Ecto neural progenitor cell (in vitro differentiated cells): Measurements from ENCODE around the gene PRKCB.
"Not testable (repeated sequence)": the region's sequence is repeated elsewhere in the genome, so short reads cannot be mapped to it uniquely, and the experiment has no call there.

Experiments used
- DNase-seq: peaks from one replicate; pipeline ENCODE4 v3.0.0-alpha.2; 2018; ENCODE audit warnings: low spot score

Gene PRKCB

DNA sequence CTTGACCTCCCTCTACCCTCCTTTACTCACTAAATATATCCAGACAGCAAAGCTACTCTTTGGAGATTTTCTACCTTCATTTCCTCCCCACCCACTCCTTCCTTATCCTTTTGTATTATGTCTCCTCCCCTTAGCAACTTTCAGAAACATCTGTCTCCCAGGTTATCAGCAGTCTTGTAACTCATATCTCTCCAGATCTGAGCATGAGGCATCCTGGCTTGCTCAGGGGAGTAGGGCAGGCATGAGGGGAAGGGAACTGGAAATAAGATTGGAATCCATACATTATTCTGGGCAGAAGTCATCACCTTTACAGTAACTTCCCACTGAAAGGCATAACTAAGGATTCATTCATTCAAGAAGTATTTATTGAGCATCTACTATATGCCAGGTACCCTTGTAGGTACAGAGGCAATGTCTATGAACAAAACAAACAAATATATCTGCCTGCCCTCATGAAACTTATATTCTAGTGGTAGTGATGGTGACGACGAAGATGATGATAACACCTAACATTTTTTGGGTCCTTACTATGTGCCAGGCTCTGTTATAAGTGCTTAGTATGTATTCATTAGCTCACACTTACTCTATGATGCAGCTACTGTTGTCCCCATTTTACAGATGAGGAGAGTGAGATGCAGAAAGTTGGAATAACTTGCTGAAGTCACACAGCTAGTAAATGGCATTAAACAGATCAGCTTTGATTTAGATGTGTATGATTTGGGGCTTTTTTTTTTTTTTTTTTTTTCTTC, 296.4 kb downstream of the PRKCB start:
- no peak for DNase-seq

DNA sequence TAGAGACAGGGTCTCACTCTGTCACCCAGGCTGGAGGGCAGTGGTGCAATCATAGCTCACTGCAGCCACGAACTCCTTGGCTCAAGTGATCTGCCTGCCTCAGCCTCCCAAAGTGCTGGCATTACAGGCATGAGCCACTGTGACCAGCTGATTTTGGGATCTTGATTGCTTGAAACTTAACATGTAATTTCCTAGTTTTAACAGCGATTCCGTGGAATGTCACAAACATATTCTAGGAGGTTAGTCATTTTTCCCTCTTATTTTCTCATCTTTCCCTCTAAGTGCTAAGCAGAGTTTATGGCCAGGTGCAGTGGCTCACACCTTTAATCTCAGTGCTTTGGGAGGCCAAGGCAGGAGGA, 297.0 kb downstream of the PRKCB start:
- DNase-seq, result no peak

DNA sequence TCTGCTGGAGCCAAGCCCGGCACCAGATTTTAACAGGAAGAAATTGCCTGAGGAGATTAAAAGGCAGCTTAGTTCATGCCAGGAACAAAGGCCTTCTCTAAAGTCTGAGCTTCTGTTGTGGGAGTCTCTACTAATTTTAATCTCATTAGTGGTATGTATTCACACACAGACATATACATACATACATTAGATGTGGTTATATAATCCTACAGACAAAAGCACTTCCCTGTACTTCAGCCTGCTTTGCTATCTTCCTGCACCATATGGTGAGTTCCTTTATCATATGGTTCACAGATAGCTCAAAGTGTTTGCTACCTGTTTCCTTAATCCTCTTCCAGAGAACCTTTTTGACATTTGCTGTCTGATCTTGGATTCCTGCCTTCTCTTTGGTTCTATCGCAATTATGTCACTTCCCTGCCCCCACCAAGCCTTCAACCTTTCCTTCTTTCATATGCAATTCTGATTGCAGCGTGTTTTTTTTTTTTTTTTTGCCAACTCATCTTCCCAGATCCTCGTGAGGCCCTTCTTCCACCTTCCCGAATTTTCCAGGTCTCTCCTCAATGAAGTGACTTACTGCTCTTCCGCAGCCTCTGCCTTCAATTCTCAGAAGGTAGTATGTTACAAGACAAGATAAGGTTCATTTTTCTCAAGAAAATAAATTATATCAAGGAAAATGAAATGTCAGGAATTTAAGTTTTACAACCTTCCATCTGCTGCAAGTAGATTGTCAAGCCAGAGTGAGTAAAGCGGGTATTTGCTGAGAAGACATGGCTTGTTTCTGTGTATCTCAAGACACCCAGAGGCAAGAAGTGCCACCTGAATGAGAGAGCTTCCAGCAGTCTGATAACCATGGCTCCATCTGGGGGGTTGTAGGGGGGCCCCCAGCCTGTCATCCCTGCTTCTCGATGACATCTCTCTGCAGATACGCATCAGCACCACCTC, 300.1 kb downstream of the PRKCB start:
- no peak for DNase-seq

DNA sequence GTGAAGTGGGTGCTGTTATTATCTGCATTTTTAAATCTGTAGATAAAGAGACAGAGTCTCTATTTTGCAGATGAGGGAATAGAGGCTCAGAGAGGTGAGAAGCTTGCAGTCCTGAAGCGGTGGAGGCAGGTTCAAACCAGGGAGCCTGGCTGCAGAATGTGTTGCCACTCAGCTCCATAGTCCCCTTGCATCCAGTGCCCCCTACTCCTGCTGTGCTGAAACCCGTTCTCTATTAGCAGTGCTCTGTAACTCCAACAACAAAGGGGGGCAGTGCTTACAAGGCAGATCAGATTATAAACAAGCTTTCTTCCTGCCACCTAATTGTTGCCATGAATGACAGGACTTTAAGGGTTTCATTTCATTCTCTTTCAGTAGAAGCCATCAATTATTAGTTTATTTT, 302.2 kb downstream of the PRKCB start:
- DNase-seq, result no peak

GRCh38 chr16:24138575-24138974, 302.8 kb downstream of the PRKCB start:
- DNase-seq, result no peak

DNA sequence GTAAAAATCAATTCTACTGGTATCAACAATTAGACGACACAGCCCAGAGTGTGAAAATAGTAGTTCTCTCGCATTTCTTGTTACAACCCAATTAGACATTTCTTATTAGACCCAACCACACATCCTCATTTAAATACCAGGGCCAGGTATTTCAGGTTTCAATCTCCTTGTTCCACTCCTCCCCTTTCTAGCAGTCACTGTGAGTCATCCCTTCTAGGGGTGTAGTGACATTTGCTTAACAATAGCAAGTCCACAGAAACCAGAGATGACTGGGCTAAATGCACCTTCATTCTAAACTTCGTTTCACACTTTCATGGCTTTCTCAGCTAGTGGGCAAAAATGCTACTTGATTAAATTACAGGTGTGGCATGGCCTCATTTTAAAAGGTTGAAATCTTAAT, 303.5 kb downstream of the PRKCB start:
- no peak for DNase-seq

DNA sequence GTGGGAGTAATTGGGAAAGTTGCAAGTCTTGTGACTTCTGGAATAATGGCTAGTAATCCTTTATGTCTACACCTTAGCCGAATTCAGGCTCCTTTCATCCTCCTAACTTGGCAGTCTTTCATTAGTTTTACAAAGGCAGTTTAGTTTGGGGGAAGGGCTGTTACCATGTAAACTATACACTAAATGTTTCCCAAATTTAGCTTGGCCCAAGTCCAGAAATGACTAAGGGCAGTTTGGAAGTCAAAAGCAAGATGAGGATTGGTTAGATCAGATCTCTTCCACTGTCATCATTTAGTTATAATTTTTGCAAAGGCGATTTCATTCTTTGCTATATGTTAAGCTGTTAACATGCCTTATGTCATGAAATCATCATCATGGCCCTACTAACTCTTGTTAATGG, 304.9 kb downstream of the PRKCB start:
- no peak for DNase-seq

- DNase-seq, result no peak
Observed at GRCh38 chr16:24141466-24141865, 305.7 kb downstream of the PRKCB start.

DNA sequence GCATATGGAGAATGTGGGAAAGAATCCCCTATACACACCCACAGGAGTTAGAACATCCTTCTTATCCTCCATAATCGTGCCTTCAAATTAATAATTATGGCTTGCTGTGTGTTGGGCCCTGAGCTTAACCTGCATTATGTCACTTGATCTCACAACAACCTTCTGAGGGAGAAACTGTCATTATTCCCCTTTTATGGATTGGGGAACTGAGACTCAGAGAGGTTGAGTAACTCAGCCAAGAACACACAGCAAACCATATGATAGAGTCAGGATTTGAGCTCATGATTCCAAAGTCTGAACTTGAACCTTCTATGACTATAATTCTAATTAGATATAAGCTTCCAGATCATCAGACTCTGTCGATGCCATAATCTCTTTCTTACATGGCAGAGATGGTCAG, 306.1 kb downstream of the PRKCB start:
- no peak for DNase-seq

GRCh38 chr16:24145927-24146326, 310.1 kb downstream of the PRKCB start:
- DNase-seq, result no peak

- DNase-seq, result no peak
Observed at GRCh38 chr16:24146518-24146917, 310.7 kb downstream of the PRKCB start.

DNA sequence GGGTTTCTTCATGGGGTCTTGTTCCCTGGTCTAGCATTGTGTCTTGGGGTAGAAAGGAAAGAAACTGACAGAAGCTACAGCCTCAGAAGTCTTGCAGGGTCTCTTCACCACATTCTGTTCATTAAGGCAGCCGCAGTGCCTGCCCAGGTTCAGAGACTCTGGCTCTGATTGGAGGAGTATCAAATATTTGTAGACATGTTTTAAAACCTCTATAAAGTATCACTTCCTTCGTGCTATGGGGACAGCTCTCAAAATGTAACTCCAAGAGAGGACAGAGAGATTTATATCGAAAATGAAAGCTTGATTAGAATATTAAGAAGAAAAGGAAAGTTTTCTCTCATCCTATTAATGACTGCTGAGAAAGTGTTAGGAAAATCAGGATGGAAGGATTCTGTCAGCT, 313.3 kb downstream of the PRKCB start:
- DNase-seq, result no peak

DNA sequence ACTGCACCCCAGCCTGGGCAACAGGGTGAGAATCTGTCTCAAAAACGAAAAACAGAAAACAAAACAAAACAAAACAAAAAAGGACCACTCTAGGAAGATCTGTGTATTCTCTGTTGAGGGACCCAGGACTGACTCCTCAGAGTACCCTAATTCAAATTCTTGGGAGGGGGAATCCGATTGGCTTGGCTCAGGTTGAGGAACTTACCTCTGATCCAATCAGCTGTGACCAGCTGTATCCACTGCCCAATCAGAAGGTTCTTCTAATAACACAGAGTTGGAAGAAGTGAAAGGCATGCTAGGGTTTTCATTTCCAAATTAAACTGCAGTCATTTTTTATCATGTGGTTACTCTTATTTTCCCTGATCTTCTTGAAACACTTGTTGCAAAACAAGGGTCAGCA, 314.5 kb downstream of the PRKCB start:
- DNase-seq, result no peak

DNA sequence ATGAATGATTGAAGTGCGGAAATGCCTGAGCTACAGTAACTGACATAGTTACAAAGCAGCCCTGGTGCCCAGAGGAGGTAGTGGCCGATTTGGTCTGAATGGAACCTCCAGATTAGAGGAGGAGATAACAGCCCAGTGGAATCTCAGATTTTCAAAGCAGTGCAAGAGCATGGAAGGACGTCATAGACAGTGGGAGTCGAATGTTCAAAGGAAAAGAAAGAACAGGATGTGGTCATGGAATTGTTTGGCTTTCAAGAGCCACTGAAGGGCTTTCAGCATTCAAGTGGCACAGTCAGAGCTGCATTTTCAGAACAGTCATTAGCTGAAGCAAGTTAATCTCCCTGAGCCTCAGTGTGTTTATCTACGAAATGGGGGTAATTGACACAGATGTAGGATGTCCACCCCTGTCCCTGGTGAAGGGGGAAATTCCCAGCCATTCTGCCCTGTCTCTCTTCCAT, 315.7 kb downstream of the PRKCB start:
- DNase-seq, result no peak

- not testable (repeated sequence) for DNase-seq
Observed at GRCh38 chr16:24152048-24152447, 316.3 kb downstream of the PRKCB start.

- no peak for DNase-seq
Observed at GRCh38 chr16:24152826-24153225, 317.0 kb downstream of the PRKCB start.

- DNase-seq, result no peak
Observed at GRCh38 chr16:24156777-24157176, 321.0 kb downstream of the PRKCB start.

DNA sequence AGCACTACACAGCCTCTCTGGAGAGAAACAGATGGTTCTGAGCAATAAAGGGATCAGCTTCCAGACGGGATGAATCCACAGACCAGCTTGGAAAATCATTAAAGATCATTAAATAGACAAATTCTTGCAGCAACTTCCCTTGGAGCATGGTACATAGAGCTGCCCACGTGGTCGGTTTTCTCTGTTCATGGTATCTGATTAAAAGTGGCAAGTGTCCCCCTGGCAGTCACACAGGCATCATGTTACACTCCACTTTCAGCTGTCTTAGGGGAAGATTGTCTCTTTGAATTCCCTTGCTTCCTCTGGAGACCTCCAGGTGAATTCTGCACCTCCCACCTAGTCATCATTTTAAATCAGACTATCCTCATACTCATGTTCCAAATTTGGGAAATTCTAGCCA, 328.2 kb downstream of the PRKCB start:
- DNase-seq, result no peak

- DNase-seq, result no peak
Observed at GRCh38 chr16:24164416-24164815, 328.6 kb downstream of the PRKCB start.

DNA sequence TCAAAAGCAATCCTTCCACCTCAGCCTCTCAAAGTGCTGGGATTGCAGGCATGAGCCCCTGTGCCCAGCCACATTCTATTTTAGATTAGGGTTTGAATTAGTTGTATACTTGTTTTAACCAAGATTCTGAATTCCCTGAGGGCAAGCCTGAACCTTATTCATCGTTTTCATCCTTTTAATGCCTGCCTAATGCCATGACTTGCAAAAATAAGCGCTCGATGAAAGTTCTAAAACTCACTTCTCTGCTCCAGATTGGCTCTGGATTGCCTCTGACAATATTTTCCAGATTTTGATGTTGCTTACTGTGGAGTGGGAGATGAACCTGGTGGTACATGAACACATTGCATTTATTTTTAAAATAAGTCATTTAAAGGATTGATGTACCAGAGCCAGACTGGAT, 329.5 kb downstream of the PRKCB start:
- no peak for DNase-seq

DNA sequence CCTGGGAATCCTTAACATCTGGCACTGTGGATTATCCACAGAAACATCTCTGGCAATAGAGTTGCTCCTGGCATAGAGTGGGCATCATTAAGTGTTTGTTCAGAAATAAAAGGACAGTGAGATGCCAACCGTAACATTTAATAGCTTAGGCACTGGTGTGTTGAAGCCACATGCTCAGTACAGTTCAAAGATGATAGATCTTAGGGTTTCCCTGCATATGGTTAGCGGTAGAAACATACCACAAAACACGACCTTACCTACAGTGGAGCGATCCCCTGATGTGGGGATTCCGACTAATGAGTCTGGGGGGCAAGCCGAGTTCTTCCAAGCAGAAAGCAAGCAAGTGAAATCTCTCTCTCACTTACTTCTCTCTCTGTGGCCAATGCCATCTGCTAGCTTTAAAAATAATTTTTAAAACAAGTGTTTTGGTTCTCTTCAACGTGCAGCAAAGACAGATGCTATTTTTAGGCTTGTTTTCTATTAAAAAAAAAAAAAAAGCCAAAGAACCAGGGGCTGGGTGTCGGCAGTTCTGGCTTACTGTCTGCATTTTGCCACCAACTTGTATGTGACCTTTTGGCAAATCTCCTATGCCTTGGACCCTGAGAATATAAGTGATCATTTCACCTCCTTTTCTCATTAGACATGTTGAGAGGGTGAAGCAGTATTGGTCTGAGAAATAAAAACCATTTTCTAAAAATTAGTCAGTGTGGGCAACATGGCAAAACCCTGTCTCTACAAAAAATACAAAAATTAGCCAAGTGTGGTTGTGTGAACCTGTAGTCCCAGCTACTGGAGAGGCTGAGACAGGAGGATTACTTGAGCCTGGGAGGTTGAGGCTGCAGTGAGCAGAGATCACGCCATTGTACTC, 331.1 kb downstream of the PRKCB start:
- no peak for DNase-seq

DNA sequence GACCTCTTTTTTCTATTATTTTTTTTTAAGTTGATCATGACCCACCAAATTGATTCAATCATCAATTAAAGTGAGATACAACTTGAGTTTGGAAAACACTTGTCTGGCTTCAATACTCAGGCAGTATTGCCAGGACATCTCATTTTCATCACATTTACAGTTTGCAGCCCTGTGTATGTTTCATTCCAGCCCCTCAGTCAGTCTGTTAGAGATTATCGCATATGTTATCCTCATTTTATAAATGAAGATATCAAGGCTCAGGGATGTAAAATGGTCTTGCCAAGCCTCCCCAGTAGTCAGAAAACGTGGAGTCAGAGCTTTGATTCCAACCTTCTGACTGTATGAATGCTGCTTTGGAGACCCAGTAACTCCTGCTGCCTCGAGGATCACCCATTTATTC, 333.1 kb downstream of the PRKCB start:
- no peak for DNase-seq
